ENCODE measurements around the gene PRORP.
"Not testable (repeated sequence)": the region's sequence is repeated elsewhere in the genome, so short reads cannot be mapped to it uniquely, and the experiment has no call there.

PRORP gene

GRCh38 chr14:35121887-35122695, at the start of gene PRORP, which contains the start of gene PPP2R3C:
TSS of gene PRORP (plus strand) at chr14:35122552. CDS start at chr14:35123246, 694 bp downstream.
TSS of gene PPP2R3C (minus strand) at chr14:35121990. CDS start at chr14:35121959, 31 bp downstream.
- DNase-seq: peak; percentile 92 to 96

GRCh38 chr14:35073486-35073885, 48.9 kb upstream of the PRORP start:
- DNase-seq: no peak

GRCh38 chr14:35078082-35078481, 44.3 kb upstream of the PRORP start:
- DNase-seq: no peak

GRCh38 chr14:35079742-35080141, 42.6 kb upstream of the PRORP start:
- DNase-seq: no peak

- DNase-seq: no peak
Measured at GRCh38 chr14:35083530-35084150, 38.7 kb upstream of the PRORP start.

- DNase-seq: no peak
Measured at GRCh38 chr14:35085441-35085840, 36.9 kb upstream of the PRORP start.

GRCh38 chr14:35088514-35088913, 33.8 kb upstream of the PRORP start:
- no peak for DNase-seq

- not testable (repeated sequence) for DNase-seq
Measured at GRCh38 chr14:35094645-35095044, 27.7 kb upstream of the PRORP start.

GRCh38 chr14:35107866-35108265, 14.5 kb upstream of the PRORP start:
- no peak for DNase-seq

- no peak for DNase-seq
Measured at GRCh38 chr14:35112641-35113040, 9.7 kb upstream of the PRORP start.

- DNase-seq: no peak
Measured at GRCh38 chr14:35113308-35113950, 8.9 kb upstream of the PRORP start.

GRCh38 chr14:35114036-35114435, 8.3 kb upstream of the PRORP start:
- DNase-seq: no peak

- DNase-seq: no peak
Measured at GRCh38 chr14:35116242-35116641, 6.1 kb upstream of the PRORP start.

- DNase-seq: no peak
Measured at GRCh38 chr14:35117112-35117511, 5.2 kb upstream of the PRORP start.

GRCh38 chr14:35121026-35121886, 1.1 kb upstream of the PRORP start:
- DNase-seq: no peak

GRCh38 chr14:35122696-35123387, 490 bp downstream of the PRORP start:
- DNase-seq: peak in 1 of 2 donors; percentile 39

GRCh38 chr14:35123388-35123703, 994 bp downstream of the PRORP start:
- DNase-seq: no peak

- no peak for DNase-seq
Measured at GRCh38 chr14:35124127-35124526, 1.8 kb downstream of the PRORP start.

GRCh38 chr14:35133542-35134328, 11.4 kb downstream of the PRORP start:
- DNase-seq: no peak

GRCh38 chr14:35134329-35135123, 12.2 kb downstream of the PRORP start:
- DNase-seq: no peak

GRCh38 chr14:35138585-35138984, 16.2 kb downstream of the PRORP start:
- no peak for DNase-seq
